GM19023 (cell line): Measurements from ENCODE around the gene ADGRG3.

Experiments
- ATAC-seq: cut with Tn5 transposase; IDR thresholded peaks from one replicate; pipeline ENCODE4 v1.9.1; 2021; ENCODE audit warnings: mild to moderate bottlenecking, moderate library complexity; ENCODE audit not compliant: unreplicated experiment

The ADGRG3 gene

GRCh38 chr16:57679016-57679415, 10.9 kb downstream of the ADGRG3 start:
- ATAC-seq: no peak

GRCh38 chr16:57679767-57680482, 11.8 kb downstream of the ADGRG3 start:
- ATAC-seq: no peak

GRCh38 chr16:57680842-57681375, 12.8 kb downstream of the ADGRG3 start:
- ATAC-seq: no peak

- no peak for ATAC-seq
Observed at GRCh38 chr16:57681950-57682728, 14.0 kb downstream of the ADGRG3 start.

GRCh38 chr16:57682809-57683635, 14.9 kb downstream of the ADGRG3 start:
- ATAC-seq: no peak

GRCh38 chr16:57683636-57684545, 15.8 kb downstream of the ADGRG3 start:
- ATAC-seq: no peak

- no peak for ATAC-seq
Observed at GRCh38 chr16:57684626-57685358, 16.7 kb downstream of the ADGRG3 start.

GRCh38 chr16:57685633-57686032, 17.5 kb downstream of the ADGRG3 start:
- ATAC-seq: no peak

GRCh38 chr16:57686577-57686976, 18.5 kb downstream of the ADGRG3 start:
- no peak for ATAC-seq

GRCh38 chr16:57687363-57687929, 19.3 kb downstream of the ADGRG3 start:
- no peak for ATAC-seq

GRCh38 chr16:57688487-57688986, 20.4 kb downstream of the ADGRG3 start:
- ATAC-seq: no peak

- no peak for ATAC-seq
Observed at GRCh38 chr16:57688987-57689761, 21.1 kb downstream of the ADGRG3 start.

GRCh38 chr16:57689762-57690558, 21.9 kb downstream of the ADGRG3 start:
- peak; percentile 76 for ATAC-seq

GRCh38 chr16:57690782-57691471, 22.8 kb downstream of the ADGRG3 start:
- no peak for ATAC-seq

- ATAC-seq: no peak
Observed at GRCh38 chr16:57692636-57693035, 24.5 kb downstream of the ADGRG3 start.

GRCh38 chr16:57693550-57693949, 25.4 kb downstream of the ADGRG3 start:
- ATAC-seq: no peak

GRCh38 chr16:57694231-57694724, 26.2 kb downstream of the ADGRG3 start:
- no peak for ATAC-seq
